Right lobe of liver (tissue), 4 donors: ENCODE data around the gene MBD6.

Experiments used
- CTCF ChIP-seq, 4 donors: fragments of 200-600 bp in 3 of 4; fragments of 450-650 bp in 1 of 4; IDR thresholded peaks; one replicate each; pipeline versions ENCODE4 v1.5.1 to v1.8.0; 2016 to 2022; ENCODE audit warnings: antibody characterized with exemption in 4 of 4, mild to moderate bottlenecking in 2 of 4
- POLR2A ChIP-seq: fragments of 450-650 bp; IDR thresholded peaks from one replicate; pipeline ENCODE4 v1.6.1; 2017; ENCODE audit warnings: antibody characterized with exemption, mild to moderate bottlenecking
- donor health status: DM: no; HTN: no; CAD: no.
- donor health status: DM: no; HTN: no; CAD: no.
- donor health status: DM: no; HTN: yes; CAD: no.

- TF ChIP-seq CTCF (IDR thresholded peaks at IDR 0.05): no peak
- no peak for TF ChIP-seq POLR2A
Measured at GRCh38 chr12:57531836-57532235, 9.2 kb downstream of the MBD6 start.
